Eye (tissue), 1 donor: ENCODE measurements around the gene ANO1.

Source experiments
- DNase-seq: peaks from one replicate; pipeline ENCODE4 v3.0.0-alpha.2; 2015

The ANO1 gene

GRCh38 chr11:70220920-70221319, 142.8 kb downstream of the ANO1 start:
- no peak for DNase-seq

GRCh38 chr11:70225681-70226177, 147.6 kb downstream of the ANO1 start:
- DNase-seq: no peak

- no peak for DNase-seq
Observed at GRCh38 chr11:70226183-70226582, 148.1 kb downstream of the ANO1 start.

- DNase-seq: no peak
Observed at GRCh38 chr11:70226967-70227366, 148.8 kb downstream of the ANO1 start.

- no peak for DNase-seq
Observed at GRCh38 chr11:70229737-70230136, 151.6 kb downstream of the ANO1 start.

GRCh38 chr11:70230151-70230839, 152.2 kb downstream of the ANO1 start:
- DNase-seq: no peak

GRCh38 chr11:70230840-70231710, 153.0 kb downstream of the ANO1 start:
- no peak for DNase-seq

- DNase-seq: no peak
Observed at GRCh38 chr11:70233034-70233433, 154.9 kb downstream of the ANO1 start.

- DNase-seq: no peak
Observed at GRCh38 chr11:70233511-70233934, 155.4 kb downstream of the ANO1 start.

- no peak for DNase-seq
Observed at GRCh38 chr11:70233962-70234361, 155.8 kb downstream of the ANO1 start.
